Germinal center (tissue), 1 donor: Measurements from ENCODE around the gene CDYL2.
"Not testable (repeated sequence)": the region's sequence is repeated elsewhere in the genome, so short reads cannot be mapped to it uniquely, and the experiment has no call there.

Experiments used
- DNase-seq: peaks from one replicate; pipeline ENCODE4 v3.0.0; 2012; ENCODE audit warnings: mixed read lengths, low spot score

The CDYL2 gene

GRCh38 chr16:80804526-80805383, at the start of gene CDYL2:
TSS of gene CDYL2 (minus strand) at chr16:80804598. CDS start at chr16:80804173, 425 bp downstream.
- peak; percentile 85 for DNase-seq

- peak; percentile 42 for DNase-seq
Measured at GRCh38 chr16:80852261-80852872, 48.0 kb upstream of the CDYL2 start.

GRCh38 chr16:80851831-80852230, 47.4 kb upstream of the CDYL2 start:
- no peak for DNase-seq

GRCh38 chr16:80850757-80851156, 46.4 kb upstream of the CDYL2 start:
- no peak for DNase-seq

GRCh38 chr16:80848862-80849261, 44.5 kb upstream of the CDYL2 start:
- no peak for DNase-seq

GRCh38 chr16:80846680-80847079, 42.3 kb upstream of the CDYL2 start:
- no peak for DNase-seq

GRCh38 chr16:80846275-80846674, 41.9 kb upstream of the CDYL2 start:
- DNase-seq, result no peak

GRCh38 chr16:80844395-80844794, 40.0 kb upstream of the CDYL2 start:
- no peak for DNase-seq

GRCh38 chr16:80841231-80841630, 36.8 kb upstream of the CDYL2 start:
- DNase-seq, result no peak

- DNase-seq, result no peak
Measured at GRCh38 chr16:80837533-80838147, 33.2 kb upstream of the CDYL2 start.

- DNase-seq, result no peak
Measured at GRCh38 chr16:80836846-80837245, 32.4 kb upstream of the CDYL2 start.

GRCh38 chr16:80836202-80836601, 31.8 kb upstream of the CDYL2 start:
- no peak for DNase-seq

- no peak for DNase-seq
Measured at GRCh38 chr16:80831039-80831438, 26.6 kb upstream of the CDYL2 start.

- DNase-seq, result no peak
Measured at GRCh38 chr16:80828495-80828894, 24.1 kb upstream of the CDYL2 start.

GRCh38 chr16:80827007-80827406, 22.6 kb upstream of the CDYL2 start:
- DNase-seq, result no peak

GRCh38 chr16:80825365-80825758, 21.0 kb upstream of the CDYL2 start:
- no peak for DNase-seq

- DNase-seq, result peak; percentile 51
Measured at GRCh38 chr16:80824623-80825364, 20.4 kb upstream of the CDYL2 start.

GRCh38 chr16:80819988-80820387, 15.6 kb upstream of the CDYL2 start:
- no peak for DNase-seq

- DNase-seq, result no peak
Measured at GRCh38 chr16:80816356-80816755, 12.0 kb upstream of the CDYL2 start.

- not testable (repeated sequence) for DNase-seq
Measured at GRCh38 chr16:80815278-80815677, 10.9 kb upstream of the CDYL2 start.

- no peak for DNase-seq
Measured at GRCh38 chr16:80812593-80812992, 8.2 kb upstream of the CDYL2 start.

GRCh38 chr16:80809366-80809765, 5.0 kb upstream of the CDYL2 start:
- no peak for DNase-seq
